ENCODE results near the gene KIF21B. TPM values are rescaled to one million over a fixed set of nuclear protein-coding genes. Genes with fewer than 3 reads are reported as not detected.

The KIF21B gene
- total RNA-seq, 1 experiment from 2014 or later: 0.60 TPM

DNA sequence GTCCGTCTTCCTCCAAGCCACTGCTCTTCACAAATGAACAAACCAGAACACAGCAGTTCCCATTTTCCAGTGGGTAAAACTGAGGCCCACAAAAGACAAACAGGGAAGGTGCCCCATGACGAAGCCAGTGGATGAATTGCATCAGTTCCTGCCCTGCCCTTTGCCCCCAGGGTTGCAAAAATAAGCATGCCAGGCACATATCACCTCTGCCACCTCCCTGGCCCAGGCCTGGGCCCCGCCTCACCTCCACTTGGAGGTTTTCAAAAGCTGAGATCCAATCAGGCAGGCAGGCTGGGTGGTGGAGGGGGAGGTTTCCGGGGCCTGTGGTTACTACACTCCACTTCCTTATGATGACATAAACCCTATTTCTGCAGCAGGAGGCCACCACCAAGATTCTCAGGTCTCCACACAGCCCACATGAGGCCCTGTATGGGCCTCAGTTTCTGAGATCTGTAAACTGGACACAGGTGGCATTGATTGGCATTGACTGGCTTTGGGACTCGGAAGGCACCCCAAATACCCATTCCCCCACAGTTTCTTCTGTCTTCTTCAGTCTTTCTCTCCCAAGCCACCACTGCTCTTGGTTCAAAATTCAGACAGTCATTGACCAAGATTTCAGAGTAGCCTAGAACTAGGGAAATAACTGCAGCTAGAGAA, 4.1 kb downstream of the KIF21B start:
- peak; percentile 56 for DNase-seq (ENCODE audit: low read depth)

DNA sequence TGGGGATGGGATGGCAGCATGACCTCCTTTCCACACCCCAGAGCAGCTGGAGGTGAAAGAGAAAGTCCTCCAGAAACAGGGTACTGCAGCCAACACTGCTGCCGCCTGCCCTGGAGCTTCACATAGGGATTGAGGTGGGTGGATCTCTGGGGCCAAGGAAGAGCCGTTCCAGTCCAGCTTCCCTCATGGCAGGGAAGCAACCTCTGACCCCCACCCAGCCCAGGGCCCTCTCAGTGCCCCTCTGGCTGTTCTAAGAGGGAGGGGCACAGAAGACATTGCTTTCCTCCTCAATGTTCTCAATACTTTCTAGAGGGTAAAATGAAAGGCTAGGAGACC, 5.7 kb downstream of the KIF21B start:
- DNase-seq (ENCODE audit: low read depth): no peak

DNA sequence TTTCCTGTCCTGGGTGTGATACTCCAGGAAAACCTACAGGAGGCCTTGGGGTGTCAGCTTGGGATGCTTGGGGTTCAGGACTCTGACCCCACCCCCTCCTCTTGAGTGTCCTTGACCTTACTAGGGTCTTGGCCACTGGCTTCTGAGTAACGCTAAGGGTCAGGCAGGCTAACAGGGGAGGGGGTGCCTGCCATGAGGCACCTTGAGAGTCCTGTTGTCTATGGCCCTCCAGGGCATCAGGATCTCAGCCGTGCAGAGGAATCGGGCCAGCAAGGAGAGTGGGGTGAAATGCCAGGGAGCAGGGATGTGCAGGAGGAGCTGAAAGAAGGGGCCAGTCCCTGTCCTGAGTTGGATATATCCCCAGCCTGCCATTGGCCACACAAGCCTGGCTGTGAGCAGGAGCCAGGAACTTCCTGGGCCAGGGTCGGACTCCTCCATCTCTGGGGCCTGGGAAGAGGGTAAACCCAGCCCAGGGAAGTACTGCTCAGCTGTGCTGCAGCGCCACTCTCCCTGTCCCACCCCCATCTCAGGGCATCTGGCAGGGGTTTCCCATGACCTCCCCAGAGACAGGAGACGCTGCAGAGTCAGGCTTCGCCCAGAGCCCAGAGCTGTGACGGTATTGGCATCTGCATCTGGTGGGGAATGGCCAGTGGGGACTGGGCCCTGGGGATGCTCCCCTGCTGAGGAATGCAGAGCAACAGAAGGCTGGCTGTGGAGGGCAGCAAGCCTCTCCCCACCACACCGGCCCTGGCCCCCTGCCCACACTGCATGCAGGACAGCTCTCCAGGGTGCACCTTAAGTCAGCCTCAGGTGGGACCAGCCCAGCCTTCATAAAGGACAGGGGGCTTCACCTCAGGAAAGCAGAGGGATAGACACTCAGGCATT, 6.3 kb downstream of the KIF21B start:
- no peak for DNase-seq (ENCODE audit: low read depth)

- DNase-seq (ENCODE audit: low read depth): peak; percentile 31
Measured at GRCh38 chr1:201016211-201016651, 7.3 kb downstream of the KIF21B start.

DNA sequence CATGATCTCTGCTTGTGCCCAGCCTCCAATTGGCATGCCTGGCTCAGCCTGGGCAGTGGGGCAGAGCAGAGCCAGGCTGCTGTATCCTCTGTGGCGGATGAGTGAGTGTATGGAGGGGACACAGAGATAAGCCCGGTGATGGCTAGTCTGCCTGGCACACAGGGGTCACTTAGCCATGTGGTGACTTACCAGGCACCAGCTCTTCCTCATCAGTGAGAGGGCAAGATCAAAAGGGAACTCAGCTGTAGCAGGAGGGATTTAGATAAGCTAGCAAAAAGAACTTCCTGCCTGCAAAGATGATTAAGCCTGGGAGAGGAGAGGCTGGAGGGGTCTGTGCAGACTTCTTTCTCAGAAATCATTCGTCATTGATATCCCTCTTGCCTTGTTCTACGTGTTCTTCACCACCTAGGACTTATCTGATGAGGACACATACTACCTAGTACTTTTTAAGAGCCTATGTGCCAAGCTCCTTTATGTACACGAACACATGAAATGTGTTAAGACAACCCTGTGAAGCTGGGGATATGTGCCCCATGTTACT, 7.9 kb downstream of the KIF21B start:
- peak; percentile 26 for DNase-seq (ENCODE audit: low read depth)

DNA sequence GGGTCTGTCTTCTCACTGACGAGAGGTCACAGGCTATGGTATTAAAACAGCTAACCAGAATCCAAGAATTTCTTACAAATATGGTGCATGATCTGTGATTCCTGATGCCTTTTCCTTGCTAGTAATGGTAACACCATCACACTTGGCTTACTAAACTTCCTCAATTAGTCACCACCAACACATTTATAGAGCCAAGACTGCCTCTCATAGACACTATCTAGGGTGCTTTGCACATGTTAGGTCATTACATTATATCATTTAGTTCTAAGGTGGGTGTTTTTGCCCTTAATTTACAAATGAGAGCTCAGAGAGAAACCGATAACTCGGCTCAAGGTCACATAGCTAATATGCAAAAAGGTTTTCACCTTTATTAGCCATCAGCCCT, 8.7 kb downstream of the KIF21B start:
- no peak for DNase-seq (ENCODE audit: low read depth)

DNA sequence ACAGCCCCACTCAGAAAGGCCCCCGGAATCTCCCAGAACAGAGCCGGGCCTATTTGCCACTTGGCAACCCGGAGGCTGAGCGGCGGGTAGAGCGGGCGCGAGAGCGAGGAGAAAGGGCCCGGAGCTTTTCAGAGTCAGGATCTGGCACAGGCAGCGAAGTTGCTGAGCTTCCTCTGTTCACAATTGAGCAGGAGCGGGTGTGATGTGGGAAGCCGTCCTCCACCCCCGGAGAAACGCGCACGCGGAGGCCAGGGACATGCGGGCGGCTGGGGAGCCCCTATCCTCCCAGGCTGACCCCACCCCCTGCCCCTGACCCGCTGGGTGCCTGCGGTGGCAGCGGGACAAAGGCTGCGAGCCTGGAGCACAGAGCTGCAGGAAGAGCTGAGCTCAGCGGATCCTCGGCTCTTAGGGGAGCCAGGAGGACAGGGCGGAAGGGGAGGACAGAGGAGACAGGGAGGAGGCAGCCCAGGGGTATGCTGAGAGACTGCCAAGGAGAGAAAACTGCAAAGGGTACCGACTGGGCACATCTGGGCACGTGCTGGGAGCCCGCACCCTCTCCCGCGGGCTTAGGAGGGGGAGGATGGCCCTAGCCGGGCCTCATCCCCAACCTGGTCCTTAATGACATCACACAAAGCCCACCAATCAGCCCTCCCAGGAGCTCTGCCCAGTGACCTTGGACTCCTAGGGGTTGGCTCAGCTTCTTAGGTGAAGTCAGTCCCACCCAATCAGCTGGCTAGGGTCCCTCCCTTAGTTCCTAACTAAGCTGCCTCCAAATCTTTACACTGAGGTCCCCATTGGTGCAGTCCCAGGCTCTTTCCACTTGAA, 9.3 kb downstream of the KIF21B start:
- no peak for DNase-seq (ENCODE audit: low read depth)

DNA sequence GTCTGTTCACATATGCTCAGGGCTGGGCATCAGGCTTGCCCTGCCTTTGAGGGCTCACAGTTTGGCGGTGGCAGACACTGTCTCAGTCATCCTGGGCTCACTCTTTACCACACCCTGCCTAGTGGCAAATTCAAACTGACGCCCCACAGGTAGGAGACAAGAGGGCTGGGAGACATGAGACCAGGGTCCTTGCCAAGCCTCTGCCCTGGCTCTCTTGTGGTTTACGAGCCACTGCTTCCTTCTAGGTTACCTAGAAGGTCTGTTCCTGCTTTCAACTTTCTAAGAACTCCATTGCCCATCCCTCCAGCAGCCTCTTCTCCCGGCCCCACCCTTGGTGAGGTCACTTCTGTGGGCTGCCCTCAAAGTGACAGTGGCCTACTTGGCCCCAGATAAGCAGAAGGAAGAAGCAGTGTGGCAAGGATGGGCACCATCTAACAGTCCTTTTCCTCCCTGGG, 10.5 kb downstream of the KIF21B start:
- DNase-seq (ENCODE audit: low read depth): no peak

DNA sequence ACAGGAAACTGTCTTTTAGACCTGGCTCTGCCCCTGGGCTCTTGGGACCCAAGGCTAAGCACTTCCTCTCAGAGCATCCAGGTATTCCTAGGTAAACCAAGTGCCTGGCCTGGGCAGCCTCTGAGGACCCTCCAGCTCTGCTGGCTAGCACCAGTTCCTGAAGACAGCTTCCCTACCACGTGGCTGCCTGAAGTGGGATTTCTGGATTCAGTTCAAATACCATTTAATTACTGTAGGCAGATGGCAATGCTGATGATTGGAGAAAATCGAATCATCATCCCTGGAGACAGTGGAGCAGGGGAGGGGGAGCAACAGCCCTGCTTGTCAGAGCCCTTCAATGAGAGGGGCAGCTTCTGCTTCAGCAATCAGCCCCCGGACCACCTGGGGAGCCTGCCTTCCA, 11.9 kb downstream of the KIF21B start:
- no peak for DNase-seq (ENCODE audit: low read depth)

- DNase-seq (ENCODE audit: low read depth): no peak
Measured at GRCh38 chr1:201009962-201010645, 13.4 kb downstream of the KIF21B start.

DNA sequence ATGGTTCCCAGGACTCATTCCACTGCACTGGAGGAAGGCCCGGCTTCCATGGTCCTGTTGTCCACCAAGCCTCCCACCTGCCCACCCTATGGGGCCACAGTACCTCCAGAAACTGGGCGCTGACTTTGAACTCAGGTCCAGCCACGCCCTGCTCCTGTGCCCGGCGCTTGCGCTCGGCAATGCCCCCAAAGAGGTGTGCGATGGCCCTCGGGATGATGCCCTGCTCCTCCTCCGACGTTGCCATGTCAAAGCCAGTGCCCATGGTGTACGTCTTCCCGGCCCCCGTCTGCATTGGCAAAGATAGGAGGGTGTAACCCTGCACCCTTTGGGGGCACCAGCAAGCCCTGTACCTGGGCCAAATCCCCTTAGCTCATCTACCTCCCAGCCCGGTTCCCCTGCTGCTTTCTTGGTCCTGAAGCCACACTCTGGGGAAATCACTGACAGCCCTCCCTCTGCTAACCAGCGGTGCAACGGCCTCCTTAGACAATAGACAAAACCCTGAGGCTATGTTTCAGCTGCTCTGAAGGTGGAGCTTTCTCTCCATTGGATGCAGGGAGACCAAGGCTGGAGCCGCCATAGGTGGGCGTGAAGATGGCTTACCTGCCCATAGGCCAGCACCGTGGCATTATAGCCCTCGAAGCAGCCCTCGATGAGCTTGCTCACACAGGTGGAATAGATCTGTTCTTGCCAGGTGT, 14.7 kb downstream of the KIF21B start:
- no peak for DNase-seq (ENCODE audit: low read depth)

DNA sequence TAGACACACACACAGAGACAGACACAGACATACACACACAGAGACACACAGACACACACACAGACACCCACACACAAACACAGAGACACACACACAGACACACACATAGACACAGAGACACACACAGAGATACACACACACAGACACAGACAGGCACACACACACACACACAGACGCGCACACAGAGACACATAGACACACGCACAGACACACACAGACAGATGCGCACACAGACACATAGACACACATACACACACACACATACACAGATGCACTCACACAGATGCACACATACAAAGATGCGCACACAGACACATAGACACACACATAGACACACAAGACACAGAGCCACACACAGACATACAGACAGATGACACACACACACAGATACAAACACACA, 16.0 kb downstream of the KIF21B start:
- no peak for DNase-seq (ENCODE audit: low read depth)

GRCh38 chr1:201006450-201006849, 17.1 kb downstream of the KIF21B start:
- peak; percentile 23 for DNase-seq (ENCODE audit: low read depth)

- no peak for DNase-seq (ENCODE audit: low read depth)
Measured at GRCh38 chr1:201004732-201005131, 18.8 kb downstream of the KIF21B start.

GRCh38 chr1:201004154-201004553, 19.4 kb downstream of the KIF21B start:
- no peak for DNase-seq (ENCODE audit: low read depth)

GRCh38 chr1:201002510-201002909, 21.0 kb downstream of the KIF21B start:
- no peak for DNase-seq (ENCODE audit: low read depth)

DNA sequence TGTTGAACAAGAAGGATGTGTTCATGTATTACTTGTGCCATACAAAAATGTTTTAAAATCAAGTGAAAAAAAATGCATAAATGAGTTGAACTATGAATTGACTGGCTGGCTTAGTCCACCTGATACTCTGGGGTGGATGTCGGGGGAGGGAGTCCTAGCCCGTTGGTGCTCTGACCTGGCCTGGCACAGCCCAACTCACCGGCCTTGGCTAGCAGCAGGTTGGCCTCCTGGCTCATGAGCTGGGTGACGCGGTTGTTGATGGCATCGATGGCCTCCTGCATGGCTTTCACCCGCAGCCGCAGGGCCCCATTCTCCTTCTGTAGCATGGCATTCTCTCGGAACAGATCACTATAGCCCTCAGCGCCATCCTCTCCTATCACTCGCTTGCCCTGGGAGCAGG, 21.6 kb downstream of the KIF21B start:
- no peak for DNase-seq (ENCODE audit: low read depth)

DNA sequence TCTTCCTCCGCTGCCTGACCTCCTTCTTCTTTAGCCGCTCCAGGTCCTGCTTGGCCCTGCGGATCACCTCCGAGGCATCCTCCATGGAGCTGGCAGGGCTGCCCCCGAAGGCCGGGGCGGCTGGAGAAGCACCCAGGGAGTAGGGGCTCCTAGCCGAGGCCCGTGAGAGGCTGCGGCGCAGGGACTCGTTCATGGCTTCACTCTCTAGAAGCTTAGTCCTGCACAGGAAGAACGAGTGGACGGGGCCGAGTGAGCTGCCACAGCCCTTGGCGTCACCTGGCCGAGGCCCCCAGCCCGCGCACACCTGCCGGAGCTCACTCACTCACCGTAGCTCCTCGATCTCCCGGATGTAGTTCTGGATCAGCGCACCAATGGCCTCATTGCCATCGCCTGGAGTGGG, 23.1 kb downstream of the KIF21B start:
- DNase-seq (ENCODE audit: low read depth): no peak

- no peak for DNase-seq (ENCODE audit: low read depth)
Measured at GRCh38 chr1:200999667-201000066, 23.8 kb downstream of the KIF21B start.

GRCh38 chr1:200998323-200998722, 25.2 kb downstream of the KIF21B start:
- DNase-seq (ENCODE audit: low read depth): no peak
